SK-N-SH (cell line): Measurements from ENCODE around the gene EPHB2. TPM values are rescaled to one million over a fixed set of nuclear protein-coding genes. Genes with fewer than 3 reads are reported as not detected.
"Not testable (repeated sequence)": the region's sequence is repeated elsewhere in the genome, so short reads cannot be mapped to it uniquely, and the experiment has no call there.

Source experiments
- CTCF ChIA-PET: fragments of 300-600, 350-600 bp; formaldehyde crosslinking; extraction: SDS; loops from one replicate; lab custom pipeline; 2021; lab: Yijun Ruan, JAX
- POLR2A ChIA-PET: fragments of 350-600 bp; sonication (Branson Sonifier 250); formaldehyde crosslinking; extraction: SDS; loops from one replicate; lab custom pipeline; 2020; ENCODE audit warnings: antibody characterized with exemption, inconsistent platforms; lab: Yijun Ruan, JAX
- DNase-seq: peaks from one replicate; pipeline ENCODE4 v3.0.0; 2012
- H2AFZ ChIP-seq: fragments of 200-600 bp; sonication (generic); 2 replicates; pipeline ENCODE4 v1.8.1; 2016; ENCODE audit warnings: antibody characterized with exemption, mild to moderate bottlenecking, low read depth
- H3F3A ChIP-seq: fragments of 200-600 bp; sonication (generic); replicated peaks from 2 replicates; pipeline ENCODE3; 2016; ENCODE audit warnings: antibody characterized with exemption, mild to moderate bottlenecking; ENCODE audit not compliant: insufficient read depth
- H3K27ac ChIP-seq, 2 experiments: fragments of 200-500 bp in 1 of 2; fragments of 200-600 bp in 1 of 2; sonication (Bioruptor generic) in 1 of 2; sonication (generic), shearing (Covaris generic) in 1 of 2; 2 replicates each; pipeline versions ENCODE4 v1.5.1 to v1.6.1; 2014 to 2016; ENCODE audit warnings: low read depth in 2 of 2, inconsistent platforms in 1 of 2, low read length in 1 of 2, mild to moderate bottlenecking in 1 of 2, mixed read lengths in 1 of 2
- H3K27me3 ChIP-seq: fragments of 200-600 bp; sonication (generic), shearing (Covaris generic); 2 replicates; pipeline ENCODE4 v1.6.1; 2016; ENCODE audit warnings: mixed run types; ENCODE audit not compliant: insufficient read depth
- H3K36me3 ChIP-seq, 2 experiments: fragments of 200-500 bp in 1 of 2; fragments of 200-600 bp in 1 of 2; sonication (Bioruptor generic) in 1 of 2; sonication (generic) in 1 of 2; replicated peaks in 1 of 2; 2 replicates each; pipeline versions ENCODE3 to v1.5.1; 2014 to 2016; ENCODE audit warnings: low read length in 1 of 2, mild to moderate bottlenecking in 1 of 2; ENCODE audit not compliant: insufficient read depth in 2 of 2, control insufficient read depth in 1 of 2
- H3K4me1 ChIP-seq, 2 experiments: fragments of 200-500 bp in 1 of 2; fragments of 200-600 bp in 1 of 2; sonication (Bioruptor generic) in 1 of 2; sonication (generic), shearing (Covaris generic) in 1 of 2; 2 replicates each; pipeline versions ENCODE4 v1.5.1 to v1.6.1; 2014 to 2016; ENCODE audit warnings: low read depth in 1 of 2, low read length in 1 of 2, mixed run types in 1 of 2; ENCODE audit not compliant: insufficient read depth in 2 of 2, control insufficient read depth in 1 of 2
- H3K4me2 ChIP-seq: fragments of 200-600 bp; sonication (generic), shearing (Covaris generic); 2 replicates; pipeline ENCODE4 v1.6.1; 2017; ENCODE audit warnings: mixed run types
- H3K4me3 ChIP-seq, 2 experiments: fragments of 200-500 bp in 1 of 2; fragments of 200-600 bp in 1 of 2; sonication (Bioruptor generic) in 1 of 2; sonication (generic), shearing (Covaris generic) in 1 of 2; 2 replicates each; pipeline versions ENCODE4 v1.5.1 to v1.8.1; 2014 to 2016; ENCODE audit warnings: low read depth in 2 of 2, inconsistent platforms in 1 of 2, low read length in 1 of 2, mild to moderate bottlenecking in 1 of 2, mixed read lengths in 1 of 2, moderate library complexity in 1 of 2
- H3K79me2 ChIP-seq: fragments of 200-600 bp; sonication (generic); 2 replicates; pipeline ENCODE4 v1.8.1; 2017; ENCODE audit warnings: mild to moderate bottlenecking; ENCODE audit not compliant: insufficient read depth
- H3K9ac ChIP-seq: fragments of 200-600 bp; sonication (generic); 2 replicates; pipeline ENCODE4 v1.6.1; 2017; ENCODE audit warnings: mixed run types
- H3K9me2 ChIP-seq: fragments of 200-600 bp; sonication (generic); 2 replicates; pipeline ENCODE4 v1.6.1; 2017; ENCODE audit warnings: mixed run types
- H3K9me3 ChIP-seq: fragments of 200-600 bp; sonication (generic); 2 replicates; pipeline ENCODE4 v1.6.1; 2017; ENCODE audit warnings: mixed run types, mild to moderate bottlenecking, moderate library complexity
- H4K20me1 ChIP-seq: fragments of 200-600 bp; sonication (generic); 2 replicates; pipeline ENCODE4 v1.6.1; 2017; ENCODE audit warnings: mild to moderate bottlenecking, mixed run types; ENCODE audit not compliant: insufficient read depth
- EP300 ChIP-seq, 2 experiments: IDR thresholded peaks; 2 replicates each; pipeline versions ENCODE4 v1.4.0 to v1.6.1; 2012; ENCODE audit warnings: borderline replicate concordance in 1 of 2, low read depth in 1 of 2, low read length in 1 of 2
- EZH2phosphoT487 ChIP-seq: fragments of 200-600 bp; sonication (generic); IDR thresholded peaks from 2 replicates; pipeline ENCODE4 v1.6.1; 2017; ENCODE audit warnings: low read depth, mixed run types, mild to moderate bottlenecking, antibody characterized with exemption, moderate library complexity, borderline replicate concordance
- FOXJ3 ChIP-seq: sonication (generic); formaldehyde crosslinking; IDR thresholded peaks from 2 replicates; pipeline ENCODE4 v1.5.1; 2020; ENCODE audit warnings: mild to moderate bottlenecking, missing genetic modification reagents
- FOXM1 ChIP-seq: IDR thresholded peaks from 2 replicates; pipeline ENCODE4 v1.4.0; 2012; ENCODE audit warnings: low read depth, mild to moderate bottlenecking
- MEF2A ChIP-seq: IDR thresholded peaks from 2 replicates; pipeline ENCODE4 v1.4.0; 2012; ENCODE audit warnings: low read depth, borderline replicate concordance
- RFX5 ChIP-seq: IDR thresholded peaks from 2 replicates; pipeline ENCODE4 v1.6.1; 2012; ENCODE audit warnings: mild to moderate bottlenecking, improper control_type of control experiment, low read length
- SMC3 ChIP-seq: IDR thresholded peaks from 2 replicates; pipeline ENCODE4 v1.6.1; 2012; ENCODE audit warnings: low read depth, low read length, improper control_type of control experiment
- TAF1 ChIP-seq: IDR thresholded peaks from 2 replicates; pipeline ENCODE4 v1.6.1; 2012; ENCODE audit warnings: low read depth, mild to moderate bottlenecking, low read length, moderate library complexity, borderline replicate concordance
- USF1 ChIP-seq: IDR thresholded peaks from 2 replicates; pipeline ENCODE4 v1.4.0; 2012; ENCODE audit warnings: low read depth, borderline replicate concordance
- YY1 ChIP-seq: IDR thresholded peaks from 2 replicates; pipeline ENCODE4 v1.4.0; 2012; ENCODE audit warnings: low read depth, mild to moderate bottlenecking
- WGBS: methylation state at CpG from one replicate; pipeline ENCODE4 v1.1.6; 2017; ENCODE audit warnings: low lambda C conversion rate; 5-methylcytosine and 5-hydroxymethylcytosine counted together
- polyA plus RNA-seq, 3 experiments: library from polyadenylated mRNA; depleted of rRNA; stranded (reverse); fragments of >200 nt; gene quantifications; 2 replicates each; pipeline ENCODE4 v1.2.3, GENCODE V29; 2012

The EPHB2 gene
- polyA plus RNA-seq, 1 of the 3 experiments (the other 2 are of a cell fraction) = 25.2 TPM

DNA sequence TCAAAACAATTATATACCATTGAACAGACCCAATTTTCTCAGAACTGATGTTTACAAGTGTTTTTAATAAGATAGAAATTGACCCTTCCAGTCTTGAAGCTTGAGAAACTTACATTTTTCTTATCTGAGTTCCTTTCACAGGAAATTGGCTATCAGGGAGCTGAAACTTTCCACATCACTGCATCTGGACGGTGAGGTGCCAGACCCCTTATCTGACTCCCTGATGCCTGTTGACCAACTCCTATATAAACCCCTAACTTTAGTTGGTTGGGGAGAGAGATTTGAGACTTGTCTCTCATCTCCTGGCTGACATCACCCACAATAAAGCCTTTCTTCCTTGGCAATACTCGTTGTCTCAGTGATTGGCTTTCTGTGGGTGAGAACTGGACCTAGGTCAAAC is 230.6 kb downstream of the EPHB2 start:
- Histone ChIP-seq H3K9ac (no peak overlapping the region), H2AFZ (no peak overlapping the region), H3K9me3 (peaks cover 5% of the 10 kb centered on the region; the same call in 1 of the 2 replicates), H3K36me3 (no peaks in the 10 kb centered on the region), H3K4me2 (no peak overlapping the region), H4K20me1 (no peaks in the 10 kb centered on the region), H3K4me3 (no peak overlapping the region), H3K4me1 (no peaks in the 10 kb centered on the region), H3K9me2 (no peaks in the 10 kb centered on the region), H3F3A (no peaks in the 10 kb centered on the region), H3K27ac (no peak overlapping the region), H3K27me3 (no peaks in the 10 kb centered on the region; the same call in 1 of the 2 replicates), H3K79me2 (no peaks in the 10 kb centered on the region)
- POLR2A ChIA-PET = no interaction called here
- 6% methylated on average over 2 of the region's 2 CpGs for WGBS
- CTCF ChIA-PET = interaction anchor here (2.9 kb wide), 1 partner anchor 11 kb away, joined by 11 read pairs; no protein-coding TSS in a partner anchor
- DNase-seq = no peak
- TF ChIP-seq RFX5 (no peak), MEF2A (no peak), TAF1 (no peak), USF1 (no peak)

GRCh38 chr1:22944346-22945055 is 233.9 kb downstream of the EPHB2 start:
- peaks cover 5% of the 10 kb centered on the region; the same call in 1 of the 2 replicates for H3K9me3 ChIP-seq
- TF ChIP-seq FOXM1 (no peak), EZH2phosphoT487 (no peak), EP300 (IDR thresholded peaks at IDR 0.05; ENCODE audit: borderline replicate concordance in 1 of 2, low read depth in 1 of 2, low read length in 1 of 2) (no peak), FOXJ3 (no peak), YY1 (no peak), SMC3 (no peak)
- no peaks in the 10 kb centered on the region; the same call in 1 of the 2 replicates for H3K27me3 ChIP-seq
- no peaks in the 10 kb centered on the region for H3K79me2 ChIP-seq
- 74% methylated on average over 4 of the region's 4 CpGs for WGBS
- no peaks in the 10 kb centered on the region for H4K20me1 ChIP-seq
- DNase-seq = no peak
- no peak overlapping the region for H3K27ac ChIP-seq
- no peaks in the 10 kb centered on the region for H3K9me2 ChIP-seq
- no peaks in the 10 kb centered on the region for H3K4me1 ChIP-seq
- CTCF ChIA-PET = interaction anchor here (1.0 kb wide), 1 partner anchor 552 kb away, joined by 3 read pairs; no protein-coding TSS in a partner anchor
- no peak overlapping the region for H3K4me2 ChIP-seq
- no peak overlapping the region for H2AFZ ChIP-seq
- H3F3A ChIP-seq = no peaks in the 10 kb centered on the region
- no peak overlapping the region for H3K4me3 ChIP-seq
- H3K36me3 ChIP-seq = no peaks in the 10 kb centered on the region
- H3K9ac ChIP-seq = no peak overlapping the region
- POLR2A ChIA-PET = no interaction called here

- H4K20me1 ChIP-seq, H3K27me3 ChIP-seq, H3K4me3 ChIP-seq, H3K4me2 ChIP-seq, H3K27ac ChIP-seq, H3F3A ChIP-seq, DNase-seq, H3K9ac ChIP-seq, POLR2A ChIA-PET, H3K4me1 ChIP-seq, H3K9me2 ChIP-seq, H3K9me3 ChIP-seq, H2AFZ ChIP-seq, H3K79me2 ChIP-seq, H3K36me3 ChIP-seq: not testable (repeated sequence)
- 82% methylated on average over 5 of the region's 5 CpGs for WGBS
- CTCF ChIA-PET = interaction anchor here (0.7 kb wide), 1 partner anchor 15 kb away, joined by 3 read pairs; no protein-coding TSS in a partner anchor
Observed at GRCh38 chr1:22945171-22945570, 234.5 kb downstream of the EPHB2 start.
